ENCODE measurements around the gene ATM. TPM values are rescaled to one million over a fixed set of nuclear protein-coding genes. Genes with fewer than 3 reads are reported as not detected.

The ATM gene
- total and polyA plus RNA-seq, 2 donors (not counting 3 experiments of a cell fraction or from before 2014, with no cell fraction given), result 11.8 to 49.7 TPM

GRCh38 chr11:108204929-108205499 is 17.9 kb upstream of the ATM start:
- ChIA-PET CTCF (no interaction called here), POLR2A (no interaction called here)
- H3K27ac ChIP-seq (ENCODE audit: insufficient read depth, low read depth, low read length), result no peak overlapping the region
- DNase-seq (ENCODE audit: low read depth, low spot score) (no peak), FAIRE-seq (no peak)
- no peaks in the 10 kb centered on the region for H3K9me1 ChIP-seq (replicated peaks; ENCODE audit: control insufficient read depth, extremely low read depth, insufficient read depth, low read length)
- no peaks in the 10 kb centered on the region for H3K27me3 ChIP-seq (ENCODE audit: control insufficient read depth in 2 of 2, insufficient read depth in 2 of 2, low read length in 2 of 2)
- H3K4me3 ChIP-seq (replicated peaks in 1 of 3; ENCODE audit: insufficient read depth in 1 of 3, low read depth in 1 of 3, low read length in 3 of 3), result no peak overlapping the region
- no peak overlapping the region for H3K4me2 ChIP-seq (ENCODE audit: insufficient read depth, low read length)
- no peaks in the 10 kb centered on the region for H4K20me1 ChIP-seq (replicated peaks; ENCODE audit: control insufficient read depth, extremely low read depth, insufficient read depth, low read length)
- dilution Hi-C loops (cut with MboI; ENCODE audit: extremely low pct_ligation_motif_present, low sequenced_read_pairs) (no loop called here), intact Hi-C loops (cut with micrococcal nuclease) (no loop called here)
- H3K9me3 ChIP-seq (replicated peaks; ENCODE audit: control insufficient read depth, insufficient read depth, low read length), result no peaks in the 10 kb centered on the region
- H3K36me3 ChIP-seq (ENCODE audit: control insufficient read depth in 2 of 2, extremely low read depth in 1 of 2, insufficient read depth in 2 of 2, low read length in 2 of 2), result peaks cover 12 to 25% of the 10 kb centered on the region in 2 experiments
- TF ChIP-seq MYC (IDR thresholded peaks at IDR 0.05; ENCODE audit: low read depth, low read length) (no peak), EZH2 (IDR thresholded peaks at IDR 0.05; ENCODE audit: borderline replicate concordance, low read depth, low read length, severe bottlenecking) (no peak), POLR2AphosphoS5 (IDR thresholded peaks at IDR 0.05; ENCODE audit: insufficient read depth, low read depth, low read length) (no peak), GATA2 (IDR thresholded peaks at IDR 0.05; ENCODE audit: insufficient read depth, insufficient read length, low read depth, low read length) (no peak), MAX (IDR thresholded peaks at IDR 0.05; ENCODE audit: insufficient read depth, insufficient read length) (no peak), FOS (IDR thresholded peaks at IDR 0.05; ENCODE audit: borderline replicate concordance, insufficient read depth, low read length) (no peak), JUN (IDR thresholded peaks at IDR 0.05; ENCODE audit: borderline replicate concordance, insufficient read depth, insufficient read length, low read depth) (no peak), CTCF (IDR thresholded peaks at IDR 0.05; ENCODE audit: extremely low read depth in 1 of 2, insufficient read depth in 1 of 2, low read depth in 1 of 2, low read length in 2 of 2) (no peak), POLR2A (IDR thresholded peaks at IDR 0.05; ENCODE audit: low read depth, low read length) (no peak)
- BruUV-seq (replicated peaks), result no TSS peak
- peaks cover 42% of the 10 kb centered on the region for H3K79me2 ChIP-seq (ENCODE audit: control insufficient read depth, insufficient read depth, low read length)
- no peak overlapping the region for H3K9ac ChIP-seq (replicated peaks; ENCODE audit: extremely low read depth, insufficient read depth, low read length)
- H3K4me1 ChIP-seq (ENCODE audit: control insufficient read depth, extremely low read depth, insufficient read depth, low read length), result no peaks in the 10 kb centered on the region
- H2AFZ ChIP-seq (ENCODE audit: low read depth, low read length), result no peak overlapping the region
